Measurements from ENCODE around the gene CSNK1G1.

Gene CSNK1G1

GRCh38 chr15:64191971-64192830 is 163.8 kb downstream of the CSNK1G1 start:
- no peak for DNase-seq (ENCODE audit: low read depth)

- DNase-seq (ENCODE audit: low read depth), result peak; percentile 17
Observed at GRCh38 chr15:64187396-64188191, 168.4 kb downstream of the CSNK1G1 start.

GRCh38 chr15:64185146-64185911 is 170.6 kb downstream of the CSNK1G1 start:
- DNase-seq (ENCODE audit: low read depth), result no peak

- DNase-seq (ENCODE audit: low read depth), result no peak
Observed at GRCh38 chr15:64182859-64183370, 173.1 kb downstream of the CSNK1G1 start.

GRCh38 chr15:64180235-64180824 is 175.6 kb downstream of the CSNK1G1 start:
- DNase-seq (ENCODE audit: low read depth), result no peak

- DNase-seq (ENCODE audit: low read depth), result no peak
Observed at GRCh38 chr15:64166102-64166890, 189.7 kb downstream of the CSNK1G1 start.

GRCh38 chr15:64164436-64164835 is 191.5 kb downstream of the CSNK1G1 start:
- no peak for DNase-seq (ENCODE audit: low read depth)

- no peak for DNase-seq (ENCODE audit: low read depth)
Observed at GRCh38 chr15:64163659-64164362, 192.2 kb downstream of the CSNK1G1 start.

GRCh38 chr15:64162869-64163658 is 192.9 kb downstream of the CSNK1G1 start, which contains the start of gene PPIB:
Gene PPIB, minus strand, starts transcription at chr15:64163022. Its CDS starts 36 bp downstream, at chr15:64162986.
- DNase-seq (ENCODE audit: low read depth), result peak; percentile 98

GRCh38 chr15:64162478-64162868 is 193.5 kb downstream of the CSNK1G1 start:
- DNase-seq (ENCODE audit: low read depth), result no peak

GRCh38 chr15:64161688-64162477 is 194.1 kb downstream of the CSNK1G1 start:
- peak; percentile 18 for DNase-seq (ENCODE audit: low read depth)

- DNase-seq (ENCODE audit: low read depth), result peak; percentile 18
Observed at GRCh38 chr15:64158363-64159134, 197.4 kb downstream of the CSNK1G1 start.

- no peak for DNase-seq (ENCODE audit: low read depth)
Observed at GRCh38 chr15:64157599-64158125, 198.3 kb downstream of the CSNK1G1 start.

GRCh38 chr15:64156652-64157331 is 199.2 kb downstream of the CSNK1G1 start:
- no peak for DNase-seq (ENCODE audit: low read depth)

GRCh38 chr15:64155802-64156651 is 199.9 kb downstream of the CSNK1G1 start:
- DNase-seq (ENCODE audit: low read depth), result no peak
